Fibroblast of skin of scalp (primary cell): Measurements from ENCODE around the gene IFNA6. TPM values are rescaled to one million over a fixed set of nuclear protein-coding genes. Genes with fewer than 3 reads are reported as not detected.
A peak's percentile ranks its signal among the peaks of the same experiment; 100 is the strongest.
"Not testable (repeated sequence)": the region's sequence is repeated elsewhere in the genome, so short reads cannot be mapped to it uniquely, and the experiment has no call there.

Experiments
- DNase-seq: peaks from one replicate; pipeline ENCODE4 v3.0.0-alpha.2; 2013
- polyA plus RNA-seq, 2 experiments: library from polyadenylated mRNA; unstranded; fragments of 120-200 nt; gene quantifications; one replicate each; pipeline ENCODE4 v1.2.1, GENCODE V29; 2013; ENCODE audit not compliant: insufficient read length in 2 of 2

The IFNA6 gene
- not detected for polyA plus RNA-seq (2013, experiment 1 of 2; ENCODE audit: insufficient read length)
- not detected for polyA plus RNA-seq (2013, experiment 2 of 2; ENCODE audit: insufficient read length)

DNA sequence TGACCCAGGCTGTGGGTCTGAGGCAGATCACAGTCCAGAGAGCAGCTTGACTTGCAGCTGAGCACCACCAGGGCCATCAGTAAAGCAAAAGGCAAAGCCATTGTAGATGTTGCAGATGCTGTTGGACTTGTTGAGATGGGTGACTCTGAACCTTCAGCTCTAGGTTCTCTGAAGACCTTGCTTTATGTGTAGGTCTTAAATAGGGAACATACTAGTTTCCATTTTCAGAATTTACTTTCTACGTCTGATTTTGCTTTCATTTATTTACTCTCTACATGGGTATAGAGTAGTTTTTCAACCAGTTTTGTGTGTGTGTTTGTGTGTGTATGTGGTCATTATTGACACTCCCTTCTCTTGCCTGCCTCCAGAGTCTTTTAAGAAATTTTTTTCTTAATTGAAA lies at the start of gene IFNA6:
Gene IFNA6, minus strand, starts transcription at position 101 of the 400 bp plus-strand sequence. Its CDS starts 0 bp downstream, at position 101.
- no peak for DNase-seq

DNA sequence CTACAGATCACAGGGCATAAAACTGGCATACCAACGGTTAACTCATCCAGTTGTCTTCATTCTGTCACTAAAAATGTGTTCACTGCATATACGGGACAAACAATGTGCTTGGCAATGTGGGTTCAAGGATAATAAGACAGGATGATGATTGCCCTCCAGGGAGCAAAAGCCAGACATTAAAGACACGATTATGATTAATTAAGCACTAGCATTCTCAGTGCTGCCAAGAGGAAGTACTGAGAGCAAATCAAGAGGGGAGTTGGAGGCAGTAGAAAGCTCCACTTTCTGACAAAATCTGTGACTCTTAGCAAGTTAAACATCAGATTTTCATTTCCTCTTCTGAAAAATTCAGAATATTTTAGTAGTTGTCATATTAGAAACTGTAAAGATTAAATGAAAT lies 49.3 kb upstream of the IFNA6 start:
- DNase-seq: no peak

DNA sequence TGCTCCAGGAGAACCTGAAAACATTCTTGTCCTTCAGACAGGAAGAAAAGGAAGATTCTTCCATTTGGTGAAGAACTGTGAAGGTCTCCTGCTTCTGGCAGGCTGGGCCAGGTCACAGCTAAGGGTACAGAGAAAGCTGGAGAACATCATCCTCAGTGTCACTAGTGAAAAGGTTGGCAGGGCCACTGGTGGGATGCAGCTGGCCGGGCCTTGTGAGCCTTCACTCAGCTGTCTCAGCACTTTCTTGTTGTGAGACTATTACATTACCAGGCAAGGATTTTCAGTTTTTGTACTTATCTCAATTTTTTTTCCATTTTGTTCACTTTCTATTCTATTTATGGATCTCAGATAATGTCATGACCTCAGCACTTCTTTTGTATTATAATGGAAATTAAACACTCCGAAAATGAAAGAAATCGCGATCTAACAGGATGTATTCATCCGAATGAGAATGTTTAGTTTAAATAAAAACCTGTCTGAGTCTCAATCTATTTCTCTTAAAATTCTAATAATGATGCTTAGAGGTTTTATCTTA lies 48.3 kb upstream of the IFNA6 start:
- DNase-seq: no peak

DNA sequence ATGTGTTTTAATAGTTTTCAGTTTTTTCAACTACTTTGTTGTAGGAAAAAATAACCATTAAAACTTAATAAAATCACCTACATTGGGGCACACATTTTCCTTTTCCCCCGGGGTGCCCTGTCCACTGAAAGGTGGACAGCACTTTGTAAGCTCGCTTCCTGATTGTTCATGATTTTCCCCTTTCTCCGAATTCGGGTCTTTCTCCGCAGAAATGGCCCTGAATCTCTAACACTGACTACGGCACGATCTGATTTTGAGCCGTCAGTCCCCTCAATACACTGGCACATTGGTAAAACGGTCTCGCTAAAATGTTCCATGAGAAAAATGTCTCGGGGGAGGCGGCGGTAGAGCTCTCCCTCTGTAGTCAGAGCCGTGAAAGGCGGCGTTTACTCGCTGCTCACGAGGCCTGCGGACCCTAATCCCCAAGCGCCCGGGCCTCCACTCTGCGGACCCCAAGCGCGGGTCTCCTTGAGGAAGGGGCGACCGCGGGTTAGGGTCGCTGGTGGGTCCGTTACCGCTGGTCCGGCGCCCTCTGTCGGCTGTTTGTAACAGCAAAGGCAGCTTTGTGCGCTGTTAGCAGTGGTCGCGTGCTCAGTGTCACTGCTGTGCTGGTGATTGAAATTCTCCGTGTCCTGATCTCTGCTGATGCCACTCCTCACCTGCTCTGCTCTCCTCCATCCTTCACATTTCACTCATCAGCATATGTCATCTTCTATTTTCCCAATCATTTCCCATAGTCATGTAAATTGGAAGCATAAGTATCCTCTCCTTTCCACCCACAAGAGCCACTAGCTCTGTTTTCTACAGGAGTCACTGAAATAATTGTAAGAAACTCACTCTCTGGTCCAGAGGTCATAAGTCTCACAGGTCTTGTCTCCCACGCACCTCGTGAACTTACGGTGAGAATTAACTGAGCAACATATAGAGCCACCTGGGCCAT lies 45.4 kb upstream of the IFNA6 start:
- peak; percentile 14 for DNase-seq

DNA sequence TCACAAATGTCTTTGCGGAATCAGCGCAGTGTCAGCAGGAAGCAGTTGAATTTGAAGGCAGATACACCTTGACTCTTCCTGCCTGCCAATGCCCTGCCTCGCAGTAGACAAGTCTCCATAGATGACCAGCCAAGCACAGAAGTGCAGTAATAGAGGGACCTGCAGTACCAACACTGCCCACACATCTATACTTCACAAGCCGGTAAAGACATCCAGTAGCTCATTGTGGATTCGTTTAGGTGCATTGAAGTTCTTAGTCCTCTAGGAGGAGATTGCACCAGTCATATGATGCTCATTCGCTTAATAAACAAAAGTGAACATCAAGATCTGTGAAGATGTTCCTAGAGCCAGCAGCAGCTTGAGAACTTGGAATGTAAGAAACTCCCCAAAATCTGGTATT lies 41.6 kb upstream of the IFNA6 start:
- no peak for DNase-seq

DNA sequence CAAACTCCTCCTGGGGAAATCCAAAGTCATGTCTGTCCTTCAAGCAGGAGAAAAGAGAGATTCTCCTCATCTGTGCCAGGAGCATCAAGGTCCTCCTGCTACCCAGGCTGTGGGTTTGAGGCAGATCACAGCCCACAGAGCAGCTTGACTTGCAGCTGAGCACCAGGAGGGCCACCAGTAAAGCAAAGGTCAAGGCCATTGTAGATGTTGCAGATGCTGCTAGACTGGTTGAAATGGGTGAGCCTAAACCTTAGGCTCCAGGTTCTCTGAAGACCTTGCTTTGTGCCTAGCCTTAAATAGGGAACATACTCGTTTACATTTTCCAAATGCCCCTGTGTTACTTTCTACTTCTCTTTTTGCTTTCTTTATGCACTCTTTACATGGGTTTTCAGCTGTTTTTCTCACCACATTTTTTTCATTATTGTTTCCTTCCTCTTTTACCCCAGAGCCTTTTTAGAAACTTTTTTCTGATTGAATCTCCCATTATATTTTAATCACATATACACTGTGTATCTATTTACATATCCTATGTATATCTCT lies 34.5 kb upstream of the IFNA6 start, which contains the start of gene IFNA2:
Gene IFNA2, minus strand, starts transcription at position 268 of the 540 bp plus-strand sequence. Its CDS starts 69 bp downstream, at position 199.
- no peak for DNase-seq

DNA sequence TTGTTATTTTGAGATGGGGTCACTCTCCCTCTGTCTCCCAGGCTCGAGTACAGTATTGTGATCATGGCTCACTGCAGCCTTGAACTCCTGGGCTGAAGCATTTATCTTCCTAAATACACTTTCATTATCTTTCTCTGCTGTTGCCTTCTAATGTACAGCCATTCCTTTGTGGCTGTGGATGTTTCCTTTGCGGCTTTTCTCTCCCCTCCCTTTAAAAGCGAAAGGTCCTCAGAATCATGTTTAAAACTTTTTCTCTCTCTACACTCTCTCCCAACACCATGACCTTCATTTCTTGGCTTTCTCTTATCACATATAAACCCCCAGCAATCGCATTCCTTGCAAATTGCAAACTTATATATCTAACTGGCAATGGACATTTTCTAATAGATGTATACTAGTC lies 32.9 kb upstream of the IFNA6 start:
- no peak for DNase-seq

DNA sequence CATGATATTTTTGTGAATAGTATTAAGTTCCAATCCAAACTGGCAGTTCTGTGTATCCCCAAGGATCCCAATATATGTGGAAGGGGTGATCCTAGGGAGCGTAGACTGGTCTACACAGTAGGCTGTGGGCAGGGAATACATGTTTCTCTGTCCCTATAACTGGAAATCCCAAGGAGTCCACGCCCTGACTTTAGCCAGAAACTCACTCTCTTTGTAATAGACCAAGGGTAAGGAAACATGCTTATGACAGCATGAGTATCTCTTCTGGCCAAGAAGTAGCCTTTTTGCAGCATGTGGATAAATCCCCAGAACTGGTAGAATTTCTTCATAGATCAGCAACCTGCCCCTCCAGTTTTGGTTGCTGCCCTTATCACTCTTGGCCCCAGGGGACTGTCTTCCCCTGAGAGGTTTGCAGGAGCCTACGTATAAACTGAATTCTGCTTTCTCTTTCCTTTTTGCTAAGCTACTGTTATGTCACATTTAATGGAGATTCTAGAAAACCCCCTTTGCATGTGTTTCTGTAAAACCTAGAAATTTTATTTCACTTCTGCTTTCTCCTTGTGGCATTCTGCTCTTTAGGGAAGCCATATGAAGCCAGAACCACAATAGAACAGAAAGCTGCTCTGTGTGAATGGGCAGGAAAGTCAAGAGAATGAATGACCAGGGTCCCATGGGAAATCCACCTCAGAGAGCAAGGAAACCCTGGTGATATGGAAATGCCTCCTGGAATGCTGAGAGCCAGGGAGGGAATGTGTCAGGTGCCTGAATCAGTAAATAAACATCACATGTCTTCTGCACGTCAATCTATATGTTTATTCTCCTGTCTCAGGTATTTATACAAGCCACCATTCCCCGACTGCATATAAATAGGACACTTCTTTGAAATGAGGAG lies 31.0 kb upstream of the IFNA6 start:
- DNase-seq: no peak

DNA sequence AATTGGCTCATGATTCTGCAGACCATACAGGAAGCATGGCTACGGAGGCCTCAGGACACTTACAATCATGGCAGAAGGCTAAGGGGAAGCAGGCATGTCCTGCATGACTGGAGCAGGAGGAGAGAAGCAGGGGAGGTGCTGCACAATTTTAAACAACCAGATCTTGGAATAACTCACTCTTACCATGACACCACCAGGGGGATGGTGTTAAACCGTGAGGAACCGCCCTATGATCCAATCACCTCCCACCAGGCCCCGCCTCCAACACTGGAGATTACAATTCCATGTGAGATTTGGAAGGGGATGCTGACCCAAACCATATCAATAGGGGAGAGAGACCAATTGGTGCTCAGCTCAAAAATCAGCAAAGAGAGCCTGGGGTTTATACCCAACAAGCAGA lies 20.8 kb upstream of the IFNA6 start:
- not testable (repeated sequence) for DNase-seq

DNA sequence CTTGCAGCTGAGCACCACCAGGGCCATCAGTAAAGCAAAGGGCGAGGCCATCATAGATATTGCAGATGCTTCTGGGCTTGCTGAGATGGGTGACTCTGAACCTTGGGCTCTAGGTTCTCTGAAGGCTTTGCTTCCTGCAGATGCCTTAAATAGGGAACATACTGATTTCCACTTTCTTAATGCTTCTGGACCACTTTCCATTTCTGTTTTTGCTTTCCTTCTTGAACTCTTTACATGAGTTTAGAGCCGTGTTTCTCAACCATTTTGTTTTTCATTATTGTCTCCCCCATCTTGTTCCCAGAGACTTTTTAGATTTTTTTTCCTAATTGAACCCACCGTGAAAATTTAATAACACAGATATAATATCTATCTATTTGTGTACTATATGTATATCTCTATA lies 17.3 kb upstream of the IFNA6 start, which contains the start of gene IFNA13:
Gene IFNA13, minus strand, starts transcription at position 101 of the 400 bp plus-strand sequence. Its CDS starts 47 bp downstream, at position 54.
- no peak for DNase-seq

DNA sequence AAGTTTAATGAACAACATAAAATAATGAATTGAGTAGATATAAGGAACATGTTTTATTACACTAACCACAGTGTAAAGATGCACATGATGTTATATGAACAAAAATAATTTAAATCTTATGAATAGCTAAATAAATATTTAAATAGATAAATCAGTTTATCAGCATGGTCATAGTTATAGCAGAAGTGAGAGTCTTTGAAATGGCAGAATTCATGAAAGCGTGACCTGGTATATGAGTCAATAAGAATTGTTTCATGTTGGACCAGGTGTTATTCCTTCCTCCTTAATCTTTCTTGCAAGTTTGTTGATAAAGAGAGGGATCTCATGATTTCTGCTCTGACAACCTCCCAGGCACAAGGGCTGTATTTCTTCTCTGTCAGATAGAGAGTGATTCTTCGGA lies 16.5 kb upstream of the IFNA6 start:
- not testable (repeated sequence) for DNase-seq

DNA sequence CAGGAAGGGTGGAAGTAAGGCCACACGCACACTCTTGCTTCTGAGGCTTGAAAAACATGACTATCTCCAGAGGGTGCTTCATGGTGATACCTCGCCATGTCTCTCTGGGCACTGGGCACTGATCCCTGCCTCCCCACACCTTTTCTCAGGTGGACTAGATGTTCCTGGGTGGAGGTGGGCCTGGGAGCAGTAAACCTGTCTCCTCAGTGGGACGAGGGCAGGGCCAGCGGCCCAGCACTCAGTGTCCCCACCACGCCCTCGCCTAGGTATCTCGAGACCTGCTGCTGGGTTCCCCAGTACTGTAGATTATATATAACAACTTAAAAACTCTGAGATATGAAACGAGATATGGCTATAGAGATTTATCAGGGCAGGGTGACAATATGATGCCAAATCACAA lies 11.6 kb upstream of the IFNA6 start:
- DNase-seq: no peak

DNA sequence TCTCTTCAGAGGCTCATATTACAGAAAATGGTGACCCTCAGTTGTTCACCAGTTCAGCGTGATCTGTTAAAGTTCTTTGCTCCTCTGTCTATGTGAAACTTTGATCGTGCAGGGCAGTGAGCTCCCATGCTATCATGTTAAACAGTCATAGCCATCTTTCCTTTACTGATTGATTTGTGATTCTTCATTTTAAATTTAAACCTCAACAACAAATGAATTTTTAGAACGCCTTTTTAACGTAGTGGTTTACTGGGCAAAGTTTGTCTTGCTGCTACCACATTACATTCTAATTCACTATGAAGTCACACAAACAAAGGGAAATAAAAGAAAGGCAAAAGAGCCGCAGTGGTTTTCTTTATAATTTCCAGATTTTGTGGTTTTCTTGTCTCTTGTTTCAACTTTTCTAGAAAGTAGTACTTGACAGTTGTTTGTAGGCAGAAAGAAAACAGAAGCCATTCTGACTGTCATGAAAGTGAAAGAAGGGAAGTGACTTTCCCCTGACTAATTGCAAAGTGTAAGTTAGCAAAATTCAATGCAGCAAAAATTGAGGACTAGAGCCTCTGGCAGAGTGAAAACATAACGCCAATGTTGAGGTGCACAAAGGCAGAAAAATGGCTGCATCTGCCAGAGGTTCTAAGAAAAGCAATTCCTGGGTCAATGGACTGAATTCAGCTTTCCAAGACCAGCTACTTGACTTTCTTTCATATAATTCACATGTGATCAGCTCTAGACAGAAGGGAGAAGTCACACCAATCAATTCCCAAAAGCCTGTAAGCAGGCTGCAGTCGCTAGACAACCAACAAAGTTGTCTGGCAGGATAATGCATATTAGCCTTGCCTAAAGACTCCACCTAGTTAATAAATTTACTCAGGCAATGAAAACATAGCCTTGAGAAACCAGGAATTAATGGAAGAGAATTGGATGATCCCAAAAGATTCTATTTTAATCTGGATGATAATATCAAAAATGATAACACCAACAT lies 7.1 kb upstream of the IFNA6 start:
- peak; percentile 5 for DNase-seq

DNA sequence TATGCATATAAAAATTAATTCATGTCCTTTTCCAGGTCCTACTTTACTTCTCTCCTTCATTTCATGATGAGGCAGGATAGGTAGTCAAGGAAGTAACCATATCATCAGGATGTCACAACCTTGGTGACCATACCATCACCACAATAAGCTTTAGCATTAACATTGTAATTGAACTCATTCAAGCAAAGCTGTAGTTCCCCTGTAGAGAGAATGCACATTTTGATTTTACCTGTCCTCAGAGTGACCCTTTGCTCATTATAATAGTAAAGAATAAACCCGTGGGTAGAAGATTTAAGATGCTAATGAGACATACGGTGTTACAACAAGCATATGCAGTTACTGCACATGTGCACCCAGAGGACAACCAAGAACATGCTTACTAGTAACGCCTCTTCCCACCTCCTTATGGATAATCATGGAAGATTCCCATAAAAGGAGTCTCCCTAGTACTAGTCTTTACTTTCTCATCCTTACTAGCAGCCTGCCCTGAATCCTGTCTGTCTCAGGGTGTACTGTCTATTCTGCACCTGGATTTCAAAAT lies 2.2 kb downstream of the IFNA6 start:
- no peak for DNase-seq

DNA sequence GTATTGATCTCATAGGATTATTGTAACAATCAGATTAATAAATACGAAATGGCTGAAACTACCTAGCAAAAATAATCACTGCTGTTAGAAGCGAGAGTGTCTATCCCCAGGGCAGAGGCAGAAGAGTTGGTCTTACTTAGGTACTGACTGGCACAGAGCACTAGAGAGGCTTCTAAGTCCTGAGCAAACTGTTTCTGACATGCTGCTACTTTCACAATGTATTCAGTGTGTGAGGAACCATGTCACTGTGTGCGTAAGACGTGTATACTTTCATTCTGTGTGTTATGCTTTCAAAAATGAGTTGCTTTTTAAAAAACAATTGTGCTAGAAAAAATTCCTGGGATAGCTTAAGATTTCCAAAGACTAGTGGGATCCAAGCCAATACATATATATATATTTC lies 10.0 kb downstream of the IFNA6 start:
- DNase-seq: no peak

DNA sequence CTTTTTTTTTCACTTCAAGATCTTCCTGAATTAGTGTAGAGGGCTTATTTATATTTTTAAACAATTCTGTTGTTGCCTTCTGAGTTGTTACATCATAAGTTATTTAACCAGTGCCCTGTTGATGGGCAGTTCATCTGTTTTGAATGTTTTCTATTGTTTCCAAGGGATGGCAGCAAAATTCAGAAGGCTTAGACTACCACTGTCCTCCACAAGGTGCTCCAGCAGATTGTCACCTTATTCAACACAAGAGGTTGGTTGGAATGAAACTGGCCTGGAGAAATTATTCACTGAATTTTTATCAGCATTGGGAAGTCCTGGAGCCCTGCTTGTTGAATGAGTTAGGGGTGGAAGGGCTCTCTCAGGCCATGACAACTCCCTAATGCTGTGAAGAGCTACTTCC lies 14.2 kb downstream of the IFNA6 start:
- DNase-seq: no peak

DNA sequence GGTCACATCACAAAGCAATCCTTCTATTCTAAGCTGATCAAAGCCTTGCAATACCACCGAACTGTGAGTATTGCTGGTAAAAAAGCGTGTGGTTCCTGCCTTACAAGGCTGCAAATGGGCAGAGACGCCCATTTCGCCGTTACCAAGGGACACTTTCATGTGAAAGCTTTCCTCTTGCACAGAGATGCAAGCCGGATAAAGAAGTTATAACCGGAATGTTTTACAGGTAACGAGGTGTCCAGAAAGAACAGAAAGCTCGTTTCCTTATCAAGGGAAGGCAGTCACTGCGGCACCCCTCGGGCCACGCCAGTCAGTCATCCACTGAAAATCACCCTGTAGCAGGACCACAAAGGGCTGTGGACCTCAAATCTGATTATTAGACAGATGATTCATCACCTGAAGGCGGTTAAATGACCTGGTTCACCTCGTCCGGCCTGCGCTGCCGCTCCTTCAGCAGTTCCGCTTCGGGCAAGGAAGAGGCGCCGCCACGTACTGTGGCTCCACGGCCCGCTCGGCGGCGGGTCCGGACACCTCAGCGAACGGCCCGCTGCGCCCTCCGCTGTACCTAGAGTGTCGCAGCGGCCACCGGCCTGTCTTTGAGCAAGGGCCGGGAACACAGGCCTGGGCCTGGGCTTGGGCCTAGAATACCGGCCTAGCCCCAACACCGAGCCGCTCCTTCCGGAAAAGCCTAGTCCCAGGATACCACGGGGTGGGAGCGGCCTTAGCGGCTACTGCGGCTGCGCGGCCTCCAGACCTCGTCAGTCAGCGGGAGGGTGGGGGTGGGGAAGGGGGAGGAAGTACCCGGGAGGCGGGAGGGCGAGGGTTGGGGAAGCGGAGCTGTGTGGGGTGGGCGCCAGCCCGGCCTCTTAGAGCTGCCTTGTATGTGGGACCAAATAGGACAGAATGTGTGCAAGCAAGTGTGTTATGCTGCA lies 15.7 kb downstream of the IFNA6 start, which contains the start of gene KLHL9:
Gene KLHL9, minus strand, starts transcription at position 704 of the 932 bp plus-strand sequence. Its CDS starts 545 bp downstream, at position 159.
- DNase-seq: peak; percentile 95

DNA sequence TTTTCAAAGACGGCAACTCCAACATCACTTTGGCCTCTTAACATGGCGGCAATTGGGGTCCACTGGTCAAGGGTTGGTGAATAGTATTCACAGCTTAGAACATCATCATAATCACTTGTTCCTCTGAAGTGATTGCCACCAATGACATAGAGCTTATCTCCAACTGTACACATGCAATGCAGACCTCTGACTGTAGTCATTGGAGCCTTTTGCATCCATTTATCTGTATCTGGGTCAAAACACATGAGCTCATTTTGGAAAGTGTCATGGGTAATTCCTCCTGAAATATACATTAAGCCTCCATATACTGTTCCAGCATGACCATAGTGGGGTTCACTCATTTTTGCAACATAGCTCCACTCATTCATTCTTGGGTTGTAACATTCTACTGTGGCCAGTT lies 17.5 kb downstream of the IFNA6 start:
- no peak for DNase-seq

DNA sequence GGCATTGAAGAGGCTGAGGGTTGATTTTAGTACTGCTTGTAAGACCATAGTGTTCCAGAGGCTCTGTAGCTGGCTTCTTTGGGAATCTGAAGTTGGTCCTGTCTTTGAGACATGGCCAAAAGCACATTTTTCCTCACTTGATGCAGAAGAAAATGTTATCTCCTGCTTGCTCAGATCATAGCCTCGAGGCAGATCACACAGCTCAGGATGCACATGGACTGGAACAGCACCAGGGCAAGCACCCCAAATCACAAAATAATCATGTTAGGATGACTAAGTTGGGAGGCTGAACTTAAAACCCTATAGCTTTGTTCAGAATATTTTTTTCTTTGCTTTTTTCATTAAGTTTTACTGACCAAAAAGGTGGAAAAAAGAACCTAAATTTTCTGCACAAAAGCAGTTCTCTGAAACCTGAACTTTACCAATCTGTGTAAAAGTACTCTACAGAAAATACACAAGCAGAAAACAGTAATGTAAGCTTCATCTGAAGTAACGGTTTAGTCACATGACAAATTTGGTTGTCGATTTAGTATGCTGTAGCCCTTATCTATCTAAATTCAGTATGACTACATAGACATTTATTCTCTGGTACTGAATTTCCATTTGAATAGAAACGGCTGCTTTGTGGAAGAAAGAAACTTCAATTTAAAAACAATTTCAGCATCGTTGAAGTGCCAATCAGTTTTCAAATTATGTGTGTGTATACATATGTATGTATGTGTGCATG lies 18.8 kb downstream of the IFNA6 start:
- DNase-seq: no peak
